SH-SY5Y (cell line): ENCODE measurements around the gene NDUFB4.
A peak's percentile ranks its signal among the peaks of the same experiment; 100 is the strongest.

Experiments
- GATA2 ChIP-seq: IDR thresholded peaks from 2 replicates; pipeline ENCODE4 v1.6.1; 2011; ENCODE audit warnings: mild to moderate bottlenecking, low read depth, low read length
- GATA3 ChIP-seq: IDR thresholded peaks from 2 replicates; pipeline ENCODE4 v1.6.1; 2011; ENCODE audit warnings: low read depth, mild to moderate bottlenecking, low read length, moderate library complexity

Gene NDUFB4

DNA sequence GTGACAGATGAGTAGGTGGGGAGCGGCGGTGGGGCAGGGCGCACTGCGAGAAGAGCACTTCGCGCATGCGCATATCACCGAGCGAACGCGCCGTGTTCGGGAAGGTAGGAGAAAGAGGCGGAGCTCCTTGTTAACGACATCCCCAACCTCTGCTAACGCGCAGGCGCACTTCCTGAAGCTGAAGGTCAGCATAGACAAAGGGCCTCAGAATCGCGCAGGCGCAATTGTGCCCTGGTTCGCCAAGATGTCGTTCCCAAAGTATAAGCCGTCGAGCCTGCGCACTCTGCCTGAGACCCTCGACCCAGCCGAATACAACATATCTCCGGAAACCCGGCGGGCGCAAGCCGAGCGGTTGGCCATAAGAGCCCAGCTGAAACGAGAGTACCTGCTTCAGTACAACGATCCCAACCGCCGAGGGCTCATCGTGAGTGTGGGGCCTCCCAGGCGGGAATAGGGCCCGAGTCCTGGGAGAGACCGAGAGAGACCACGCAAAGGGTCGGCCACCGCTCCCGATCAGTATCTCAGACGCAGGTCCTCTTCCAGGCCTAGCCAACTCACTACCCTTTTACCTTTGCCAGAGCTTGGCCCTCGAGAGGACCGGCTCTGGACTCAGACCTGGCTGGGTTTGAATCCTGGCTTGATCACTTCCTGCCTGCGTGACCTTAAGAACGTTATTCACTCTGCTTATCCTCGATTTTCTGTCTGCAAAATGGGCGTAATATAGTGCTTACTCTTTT is at the start of gene NDUFB4:
NDUFB4 (plus strand) TSS at position 221 of the 737 bp plus-strand sequence; CDS start at position 245, 24 bp downstream.
- TF ChIP-seq GATA2, result peak; percentile 80
- TF ChIP-seq GATA3, result no peak

DNA sequence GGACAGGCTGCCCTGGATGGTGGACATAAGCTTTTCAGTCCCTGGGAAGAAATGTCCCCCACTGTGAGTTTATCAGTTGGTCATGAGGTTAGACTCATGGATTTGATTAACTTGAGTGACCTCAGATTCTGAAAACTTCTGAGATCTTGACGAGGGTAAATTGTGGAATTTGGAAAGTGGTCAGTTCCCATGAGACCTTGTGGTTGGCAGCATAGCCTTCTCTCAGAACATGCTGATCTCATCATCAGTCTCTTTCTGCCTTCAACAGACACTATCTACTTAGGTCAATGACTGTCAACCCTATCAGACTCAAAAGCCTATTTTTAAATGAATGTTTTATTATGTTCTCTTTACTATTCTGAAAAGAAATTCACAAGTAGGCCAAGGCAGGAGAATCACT is 45.6 kb upstream of the NDUFB4 start:
- TF ChIP-seq GATA3, result no peak
- no peak for TF ChIP-seq GATA2

DNA sequence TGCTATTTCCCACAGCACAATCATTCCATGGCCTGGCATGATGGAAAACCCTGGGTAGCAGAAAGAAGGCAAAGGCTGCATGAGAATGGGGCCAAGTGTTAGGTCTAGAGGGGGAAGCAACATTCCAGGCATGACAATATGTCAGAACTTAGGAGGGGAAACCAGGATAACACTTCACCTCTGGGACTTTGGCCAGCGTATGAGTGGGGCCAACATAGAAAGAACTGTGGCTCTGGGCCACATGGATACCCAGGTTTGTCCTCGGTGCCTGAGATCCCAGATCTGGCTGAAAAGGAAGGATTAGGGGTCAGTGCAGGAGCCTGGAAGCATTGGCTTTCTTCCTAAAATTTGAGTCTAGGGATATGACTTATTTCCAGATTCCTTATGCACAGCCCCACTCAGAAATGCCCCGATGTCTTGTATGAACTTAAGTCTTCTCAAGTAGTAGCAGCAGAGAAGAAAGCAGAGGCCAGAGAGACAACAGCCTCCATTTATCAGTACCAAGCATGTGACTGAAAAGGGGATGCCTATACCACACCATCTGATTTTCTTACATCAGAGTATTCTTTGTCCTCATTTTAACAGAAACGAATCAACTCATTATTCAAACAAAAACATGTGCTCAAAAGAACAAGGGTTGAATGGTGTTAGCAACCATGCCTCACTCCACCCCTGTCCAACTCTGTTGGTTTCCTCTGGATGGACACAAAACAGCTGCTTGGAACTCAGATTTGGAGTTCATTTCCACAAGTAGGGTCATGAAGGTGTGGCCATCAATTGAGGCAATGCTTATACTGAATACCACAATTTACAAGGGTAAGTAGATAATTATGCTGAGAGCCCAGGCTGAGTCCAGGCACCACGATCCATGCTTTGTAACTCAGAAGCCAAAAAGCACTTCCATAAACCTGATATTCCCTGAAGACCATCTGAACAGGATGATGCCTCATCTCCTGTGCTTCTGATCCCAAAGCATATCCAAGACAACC is 43.7 kb upstream of the NDUFB4 start:
- no peak for TF ChIP-seq GATA2
- TF ChIP-seq GATA3, result no peak

DNA sequence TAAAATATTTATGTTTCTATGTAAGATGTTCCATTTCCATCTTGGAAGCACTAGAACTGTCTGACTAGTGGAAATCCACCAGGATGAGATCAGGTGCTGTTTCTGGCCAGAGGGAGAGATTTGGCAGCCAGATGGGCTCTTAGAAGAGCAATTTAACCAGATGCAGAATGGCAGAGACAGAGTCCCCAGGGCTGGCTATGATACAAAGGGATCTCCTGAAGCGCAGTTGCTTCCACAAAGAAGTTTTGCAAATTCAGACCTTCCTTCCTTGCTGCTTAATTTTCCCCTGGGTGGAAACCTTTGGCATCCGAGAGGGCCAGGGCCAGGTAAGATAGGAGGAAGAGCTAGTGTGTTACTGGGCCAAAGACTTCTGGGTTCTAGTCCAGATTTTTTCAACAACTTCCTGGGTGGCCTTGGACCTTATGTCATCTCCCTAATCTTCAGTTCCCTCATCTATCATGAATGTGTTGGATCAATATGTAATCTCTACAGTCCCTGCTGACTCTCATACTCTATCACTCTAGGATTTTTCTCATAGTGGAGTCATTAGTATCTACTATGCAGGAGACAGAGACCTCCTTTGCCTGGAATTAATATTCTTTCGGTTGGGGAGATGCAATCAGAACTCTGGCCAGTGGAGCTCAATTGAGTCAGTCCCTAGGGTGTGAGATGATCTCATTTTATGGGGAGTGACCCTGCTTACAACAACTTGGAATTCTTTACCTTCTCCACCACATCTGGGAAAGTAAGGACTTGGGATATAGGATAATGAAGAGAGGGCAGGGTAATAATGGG is 41.1 kb upstream of the NDUFB4 start:
- no peak for TF ChIP-seq GATA2
- no peak for TF ChIP-seq GATA3

DNA sequence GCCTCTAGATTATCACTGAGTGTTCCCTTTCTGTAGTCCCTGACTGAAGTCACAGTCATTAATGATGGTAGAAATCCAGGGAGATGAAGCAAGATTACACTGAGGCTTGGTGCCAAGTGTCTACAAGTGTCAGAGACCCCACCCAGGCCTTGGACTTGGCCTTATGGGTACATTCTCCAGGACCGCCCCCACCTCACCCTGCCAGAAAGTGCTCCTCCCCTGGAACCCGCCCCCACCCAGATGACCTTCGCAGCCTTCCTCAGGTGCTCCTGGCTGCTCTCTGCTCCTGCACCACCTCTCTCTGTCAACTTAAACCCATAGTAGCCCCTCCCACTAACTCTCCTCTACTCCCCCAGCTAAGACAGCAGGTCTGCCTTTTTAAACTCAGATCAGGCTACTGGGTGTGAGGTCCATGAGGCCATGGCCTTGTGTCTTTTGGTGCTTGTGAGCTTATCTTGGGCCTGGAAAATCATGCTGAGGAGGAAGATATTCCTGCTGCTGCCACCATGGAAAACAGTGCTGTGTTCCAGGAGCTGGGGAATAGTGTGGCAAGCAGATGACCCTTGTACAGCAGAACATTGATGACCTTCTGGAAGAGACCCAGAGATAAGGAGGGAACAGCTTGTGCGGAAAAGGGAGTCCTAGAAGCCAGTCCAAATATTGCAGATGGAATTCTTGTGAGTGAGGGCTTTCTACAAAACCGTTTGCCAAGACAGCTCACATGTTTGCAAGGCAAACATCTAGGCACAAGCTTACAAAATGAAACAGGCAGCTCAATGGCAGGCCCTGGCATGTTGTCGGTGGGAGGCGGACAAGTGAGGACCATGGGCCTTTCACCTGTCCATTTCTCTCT is 40.3 kb upstream of the NDUFB4 start:
- TF ChIP-seq GATA2 (no peak), GATA3 (no peak)

DNA sequence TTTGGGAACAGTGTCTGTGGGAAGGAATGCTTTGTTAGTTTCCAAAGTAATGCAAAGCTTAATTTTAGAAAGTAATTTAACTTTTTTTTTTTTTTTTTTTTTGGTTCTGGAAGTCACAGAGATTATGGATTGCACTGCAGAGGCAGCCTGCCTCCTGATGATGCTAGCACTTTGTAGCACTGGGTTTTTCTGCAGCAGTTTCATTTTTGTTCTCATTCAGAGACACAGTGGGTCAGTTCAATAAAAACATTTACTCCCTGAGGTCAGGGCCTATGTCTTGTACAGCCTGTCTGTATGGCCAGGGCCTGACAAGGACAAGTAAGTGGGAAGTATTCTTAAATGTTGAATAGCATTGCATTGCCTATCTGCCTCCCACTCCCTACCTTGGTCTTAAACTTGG is 39.0 kb upstream of the NDUFB4 start:
- no peak for TF ChIP-seq GATA2
- TF ChIP-seq GATA3, result no peak

DNA sequence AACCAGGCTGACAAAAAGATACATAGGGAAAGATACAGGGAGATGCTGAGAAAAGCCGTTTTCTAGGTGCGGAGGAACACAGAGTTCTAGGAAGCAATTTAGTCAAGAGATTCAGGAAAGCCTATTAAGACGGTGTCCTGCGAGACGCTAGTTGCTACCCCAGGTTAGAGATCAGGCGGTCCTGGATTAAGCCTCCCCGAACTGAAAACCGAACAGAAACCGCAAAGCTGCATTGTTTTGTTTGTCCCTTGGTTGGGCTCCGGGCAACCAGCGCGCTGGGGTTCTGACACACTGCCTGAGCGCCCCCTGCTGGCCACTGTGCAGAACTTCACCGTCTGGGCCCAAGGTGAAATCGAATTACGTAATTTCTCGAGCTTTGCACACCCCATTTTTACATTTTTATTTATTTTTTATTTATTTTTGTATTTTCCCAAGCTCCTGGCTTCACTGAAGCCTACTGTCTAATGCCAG is 37.3 kb upstream of the NDUFB4 start:
- TF ChIP-seq GATA3 (no peak), GATA2 (no peak)

DNA sequence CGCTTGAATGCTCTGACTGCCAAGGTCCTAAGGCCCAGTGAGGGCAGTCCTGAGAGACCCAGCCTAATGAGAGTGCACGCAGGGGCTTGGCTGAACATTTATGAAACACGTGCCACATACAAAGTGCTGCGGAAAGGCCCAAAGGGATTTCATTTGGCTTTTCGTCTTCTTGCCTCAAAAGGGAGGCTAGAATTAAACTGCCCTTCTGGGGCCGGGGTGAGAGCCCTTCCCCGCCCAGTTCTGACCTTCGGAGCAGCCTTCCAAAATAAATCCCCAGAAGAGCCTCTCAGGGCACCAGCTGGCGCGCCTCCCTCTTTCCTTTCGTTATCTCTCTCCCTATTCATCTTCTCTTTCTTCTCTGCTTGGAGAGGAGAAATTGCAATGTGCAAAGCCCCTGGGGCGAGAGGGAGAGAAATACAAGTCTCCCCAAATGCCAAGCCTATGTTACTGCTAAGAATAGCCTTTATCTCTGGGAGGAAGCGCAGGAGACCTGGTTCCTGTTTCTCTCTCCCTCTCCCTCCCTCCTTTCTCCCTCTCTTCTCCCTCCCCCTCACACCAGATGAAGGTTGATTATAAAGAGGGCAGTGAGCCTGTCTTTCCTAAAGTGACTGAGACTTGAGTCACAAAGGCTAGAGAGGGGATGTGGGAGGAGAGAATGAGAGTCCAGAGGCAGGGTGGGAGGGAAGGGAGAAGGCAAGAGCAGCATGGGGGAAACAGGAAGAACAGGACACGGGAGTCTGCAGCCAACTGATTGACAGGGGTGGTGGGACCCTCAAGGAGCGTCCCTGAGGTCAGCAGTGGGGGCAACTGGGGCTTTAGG is 36.7 kb upstream of the NDUFB4 start:
- no peak for TF ChIP-seq GATA2
- no peak for TF ChIP-seq GATA3

DNA sequence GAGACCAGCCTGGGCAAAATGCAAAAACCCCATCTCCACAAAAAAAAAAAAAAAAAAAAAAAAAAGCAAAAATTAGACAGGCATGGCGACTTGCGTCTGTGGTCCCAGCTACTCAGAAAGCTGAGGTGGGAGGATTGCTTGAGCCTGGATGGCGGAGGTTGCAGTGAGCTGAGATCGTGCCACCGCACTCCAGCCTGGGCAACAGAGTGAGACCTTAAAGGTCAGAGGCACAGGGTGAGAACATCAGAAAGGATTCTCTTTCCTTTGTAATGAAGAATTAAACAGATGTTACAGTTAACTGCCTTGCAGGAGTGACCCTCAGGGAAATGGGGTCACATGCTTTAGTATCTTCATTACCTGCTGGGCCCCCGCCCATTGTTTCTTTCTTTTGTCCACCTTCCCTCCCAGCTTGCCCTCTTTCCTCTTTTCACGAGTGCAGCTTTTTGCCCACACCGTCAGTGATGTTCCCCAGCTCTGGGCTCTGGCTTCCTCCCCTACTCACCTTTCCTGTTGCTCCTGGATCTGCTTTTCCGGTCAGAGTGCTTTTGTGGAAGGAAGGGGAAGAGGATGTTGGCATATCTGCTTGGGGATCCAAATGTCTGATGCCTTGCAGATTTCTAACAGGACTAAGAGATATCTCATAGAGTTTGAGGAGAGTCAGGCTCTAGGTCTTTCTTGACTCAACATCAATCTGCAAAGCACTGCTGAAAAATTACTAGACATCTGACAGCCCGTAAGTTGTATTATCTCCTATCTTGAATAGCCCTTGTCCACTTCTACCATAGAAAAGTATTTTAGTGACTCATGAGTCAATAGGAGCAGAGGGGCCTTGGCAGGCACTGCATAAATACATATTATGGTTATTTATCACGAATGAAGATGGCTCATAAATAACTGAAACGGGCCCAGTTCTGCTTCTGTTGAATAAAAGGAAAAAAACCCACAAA is 35.6 kb upstream of the NDUFB4 start:
- TF ChIP-seq GATA3, result no peak
- TF ChIP-seq GATA2, result no peak

DNA sequence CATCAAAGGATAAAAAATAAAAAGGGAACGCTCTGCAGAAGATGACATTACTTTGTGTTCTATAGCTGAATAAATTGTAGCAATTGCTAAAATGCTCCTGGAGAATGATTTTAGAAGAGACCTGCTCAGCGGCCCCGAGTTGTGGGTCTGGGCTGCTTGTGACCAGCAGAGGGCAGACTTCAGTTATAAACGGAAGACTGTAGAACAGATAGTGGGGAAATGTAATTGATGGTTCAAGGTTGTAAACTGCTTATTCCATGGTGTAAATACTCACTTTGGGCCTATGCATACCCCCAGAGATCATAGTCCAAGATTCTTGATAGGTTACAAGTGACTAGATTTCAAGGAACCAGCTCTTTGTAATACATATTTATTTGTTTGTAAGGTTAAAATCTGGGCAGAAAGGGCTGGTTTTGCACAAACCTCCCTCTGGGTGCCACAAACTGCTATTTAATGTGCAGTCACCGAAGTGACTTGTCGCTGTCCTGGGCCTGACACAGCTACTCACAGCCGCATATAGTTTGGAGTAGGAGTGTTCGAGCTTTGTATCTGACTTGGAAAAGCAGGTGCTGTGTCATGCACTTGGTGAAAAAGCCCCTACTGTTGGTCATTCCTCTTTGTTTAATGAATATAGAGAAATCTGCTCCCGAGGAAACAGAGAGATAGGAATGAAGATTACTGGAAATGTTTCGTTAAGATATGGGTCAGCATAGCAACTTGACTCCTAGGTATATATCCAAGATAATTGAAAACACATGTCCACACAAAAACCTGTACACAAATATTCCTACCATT is 34.7 kb upstream of the NDUFB4 start:
- no peak for TF ChIP-seq GATA2
- no peak for TF ChIP-seq GATA3
